K562 (cell line): ENCODE results near the gene SEPTIN1.

Experiments
- POLR2A ChIP-seq: fragments of 450-650 bp; conservative IDR thresholded peaks from 2 replicates; pipeline ENCODE4 v1.6.1; 2016
- REST ChIP-seq, 2 experiments: fragments of 450-650 bp; formaldehyde crosslinking in 1 of 2; IDR thresholded peaks; 2 replicates each; pipeline versions ENCODE4 v1.4.0 to v1.6.1; 2014 to 2020; ENCODE audit warnings: mild to moderate bottlenecking in 2 of 2, borderline replicate concordance in 1 of 2, low read depth in 1 of 2
- STAT6 ChIP-seq: sonication (generic); formaldehyde crosslinking; IDR thresholded peaks from 2 replicates; pipeline ENCODE4 v1.8.1; 2023; ENCODE audit warnings: mild to moderate bottlenecking, missing genetic modification reagents
- ZNF586 ChIP-seq: fragments of 450-650 bp; formaldehyde crosslinking; conservative IDR thresholded peaks from 2 replicates; pipeline ENCODE4 v1.4.0; 2020; ENCODE audit warnings: mild to moderate bottlenecking, moderate library complexity
- ZNF75A ChIP-seq: fragments of 450-650 bp; formaldehyde crosslinking; IDR thresholded peaks from 2 replicates; pipeline ENCODE4 v1.4.0; 2020; ENCODE audit warnings: mild to moderate bottlenecking
- ZNF785 ChIP-seq: fragments of 250-450 bp; sonication (Bioruptor Pico); IDR thresholded peaks from 2 replicates; pipeline ENCODE4 v1.4.0; 2020; ENCODE audit warnings: mild to moderate bottlenecking

- TF ChIP-seq ZNF586 (CRISPR knock-in tag) (no peak), ZNF785 (CRISPR knock-in tag) (no peak), REST (IDR thresholded peaks at IDR 0.05; ENCODE audit: borderline replicate concordance) (no peak), REST (CRISPR knock-in tag; IDR thresholded peaks at IDR 0.05; ENCODE audit: low read depth) (no peak), POLR2A (no peak), STAT6 (CRISPR knock-in tag) (no peak), ZNF75A (no peak)
Measured at GRCh38 chr16:30368792-30369090, 13.6 kb downstream of the SEPTIN1 start.
